CD4-positive, alpha-beta T cell (primary cell): ENCODE data around the gene NAT10. TPM values are rescaled to one million over a fixed set of nuclear protein-coding genes. Genes with fewer than 3 reads are reported as not detected.
"Not testable (repeated sequence)": the region's sequence is repeated elsewhere in the genome, so short reads cannot be mapped to it uniquely, and the experiment has no call there.

Source experiments
- ATAC-seq: fragments of 200-7000 bp; cut with Tn5 transposase; one replicate; pipeline ENCODE4 v1.10.0; 2022; ENCODE audit warnings: mild to moderate bottlenecking; ENCODE audit not compliant: poor library complexity
- CTCF ChIA-PET: fragments of 350-600 bp; sonication (Branson Sonifier 250); formaldehyde crosslinking; loops from one replicate; lab custom pipeline; 2021; ENCODE audit warnings: antibody characterized with exemption, inconsistent platforms; lab: Charles Lee
- POLR2A ChIA-PET: fragments of 350-600 bp; sonication (Branson Sonifier 250); formaldehyde crosslinking; loops from one replicate; lab custom pipeline; 2021; ENCODE audit warnings: antibody characterized with exemption, inconsistent platforms; lab: Charles Lee
- DNase-seq, 14 experiments: peaks; one replicate each; pipeline ENCODE4 v3.0.0-alpha.2; 2013 to 2020; ENCODE audit warnings: mixed read lengths in 2 of 14
- H3K27ac ChIP-seq, 2 donors: one replicate each; pipeline versions ENCODE4 v1.5.1 to v1.7.0; 2013; ENCODE audit warnings: low read length in 2 of 2, low read depth in 1 of 2, mild to moderate bottlenecking in 1 of 2
- H3K27me3 ChIP-seq, 2 experiments: 1 replicate in 1 of 2; 2 replicates in 1 of 2; pipeline versions ENCODE4 v1.6.1 to v1.7.0; 2013; ENCODE audit warnings: low read length in 2 of 2, control low read depth in 1 of 2, mild to moderate bottlenecking in 1 of 2, moderate library complexity in 1 of 2; ENCODE audit not compliant: insufficient read depth in 2 of 2, control insufficient read depth in 1 of 2
- H3K36me3 ChIP-seq: one replicate; pipeline ENCODE4 v1.6.1; 2013; ENCODE audit warnings: low read length, control low read depth; ENCODE audit not compliant: insufficient read depth
- H3K4me1 ChIP-seq: one replicate; pipeline ENCODE4 v1.6.1; 2013; ENCODE audit warnings: low read length, control low read depth; ENCODE audit not compliant: insufficient read depth
- H3K4me3 ChIP-seq: one replicate; pipeline ENCODE4 v1.5.1; 2013; ENCODE audit warnings: mild to moderate bottlenecking, low read length, moderate library complexity
- H3K9me3 ChIP-seq, 2 experiments: 1 replicate in 1 of 2; 2 replicates in 1 of 2; pipeline versions ENCODE4 v1.6.1 to v1.7.0; 2013; ENCODE audit warnings: low read length in 2 of 2, mild to moderate bottlenecking in 2 of 2, control low read depth in 1 of 2, moderate library complexity in 1 of 2; ENCODE audit not compliant: control insufficient read depth in 1 of 2, insufficient read depth in 1 of 2
- H3K27ac Mint-ChIP-seq: one replicate; pipeline ENCODE4 v1.8.0; 2020; ENCODE audit warnings: mixed read lengths
- H3K27me3 Mint-ChIP-seq: one replicate; pipeline ENCODE4 v1.8.0; 2021; ENCODE audit warnings: mixed read lengths
- H3K36me3 Mint-ChIP-seq: one replicate; pipeline ENCODE4 v1.8.0; 2021; ENCODE audit warnings: low read depth, mixed read lengths
- H3K4me1 Mint-ChIP-seq: one replicate; pipeline ENCODE4 v1.8.0; 2021; ENCODE audit warnings: low read depth, mixed read lengths
- H3K4me3 Mint-ChIP-seq: one replicate; pipeline ENCODE4 v1.8.0; 2020; ENCODE audit warnings: mild to moderate bottlenecking, mixed read lengths
- H3K9me3 Mint-ChIP-seq: one replicate; pipeline ENCODE4 v1.8.0; 2020; ENCODE audit warnings: mixed read lengths
- CTCF ChIP-seq: fragments of 200-600 bp; IDR thresholded peaks from one replicate; pipeline ENCODE4 v1.8.0; 2022; ENCODE audit warnings: antibody characterized with exemption, mild to moderate bottlenecking
- intact Hi-C, 2 experiments: fragments of 100-400 bp; cut with DNase I in 1 of 2; cut with micrococcal nuclease in 1 of 2; formaldehyde crosslinking; loops; one replicate each; pipeline versions ENCODE4 v1.15.1 to v1.9.0; 2023 to 2025; cut with DNase I, micrococcal nuclease
- total RNA-seq, 174 experiments: library from RNA in 2 of 174; stranded (reverse) in 2 of 174; gene quantifications; one replicate each; pipeline ENCODE4 v1.2.3 and lab custom pipeline; 2021 to 2026

NAT10 gene
- total RNA-seq, 2 experiments from 2014 or later, result 50.1 to 55.6 TPM

DNA sequence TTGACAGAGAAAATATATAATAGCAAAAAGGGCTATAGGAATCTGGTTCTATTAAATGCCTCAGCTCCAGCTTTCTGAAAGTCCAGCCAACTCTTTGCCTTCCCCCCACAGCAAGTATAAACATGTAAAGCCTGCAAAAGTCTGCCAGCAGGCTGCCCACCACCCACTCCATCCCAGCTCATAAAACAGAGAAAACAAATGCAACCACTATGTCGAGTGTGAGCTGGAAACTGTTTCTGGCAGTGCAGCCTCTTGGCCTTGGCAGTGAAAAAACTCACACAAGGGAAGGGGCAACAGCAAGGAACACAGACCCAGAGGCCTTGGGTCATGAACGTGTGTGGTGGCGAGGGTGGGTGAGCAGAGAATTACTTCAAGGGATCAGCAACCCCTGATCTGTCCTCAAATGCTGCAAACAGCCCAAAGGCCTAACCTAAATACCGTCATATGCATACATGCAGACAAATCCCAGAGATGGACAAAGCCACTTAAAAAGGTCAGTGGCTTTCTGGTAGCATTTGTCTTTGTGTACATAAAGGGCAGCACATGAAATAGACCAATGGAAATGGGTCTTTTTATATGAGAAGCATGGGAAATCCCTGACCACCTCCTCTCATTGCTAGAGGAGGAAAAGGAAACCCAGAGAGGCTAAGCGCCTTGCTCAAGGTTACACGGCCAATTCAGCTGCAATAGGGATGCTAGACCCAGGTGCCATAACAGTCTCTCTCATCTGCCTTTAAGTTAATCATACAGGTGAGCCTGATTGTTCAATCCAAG is 74.8 kb downstream of the NAT10 start:
- DNase-seq, result no peak
- ChIA-PET CTCF (interaction anchor here (0.8 kb wide), 1 partner anchor 176 kb away, joined by 3 read pairs; no protein-coding TSS in a partner anchor), POLR2A (no interaction called here)
- Histone ChIP-seq H3K36me3 (no peaks in the 10 kb centered on the region), H3K27me3 (no peaks in the 10 kb centered on the region), H3K4me1 (no peaks in the 10 kb centered on the region), H3K27ac (no peak overlapping the region), H3K9me3 (no peaks in the 10 kb centered on the region), H3K4me3 (no peak overlapping the region)
- Mint-ChIP-seq H3K9me3 (no peaks in the 10 kb centered on the region), H3K27me3 (no peaks in the 10 kb centered on the region), H3K4me1 (no peaks in the 10 kb centered on the region), H3K27ac (no peak overlapping the region), H3K4me3 (no peak overlapping the region), H3K36me3 (no peaks in the 10 kb centered on the region)
- ATAC-seq, result no peak
- TF ChIP-seq CTCF, result no peak
- intact Hi-C loops, result no loop called here

DNA sequence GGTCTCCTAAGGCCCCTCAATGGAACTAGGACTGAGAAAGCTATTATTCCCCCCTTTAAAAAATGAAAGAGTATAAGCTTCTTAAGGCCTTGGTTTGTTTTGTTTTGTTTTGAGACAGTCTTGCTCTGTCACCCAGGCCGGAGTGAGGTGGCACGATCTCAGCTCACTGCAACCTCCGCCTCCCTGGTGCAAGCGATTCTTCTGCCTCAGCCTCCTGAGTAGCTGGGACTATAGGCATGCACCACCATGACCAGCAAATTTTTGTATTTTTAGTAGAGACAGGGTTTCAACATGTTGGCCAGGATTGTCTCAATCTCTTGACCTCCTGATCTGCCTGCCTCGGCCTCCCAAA is 75.4 kb downstream of the NAT10 start:
- DNase-seq, H3K36me3 Mint-ChIP-seq, POLR2A ChIA-PET, H3K9me3 ChIP-seq, H3K4me3 ChIP-seq, H3K4me1 Mint-ChIP-seq, intact Hi-C loops, H3K27ac ChIP-seq, CTCF ChIA-PET, H3K27me3 ChIP-seq, ATAC-seq, H3K4me3 Mint-ChIP-seq, H3K36me3 ChIP-seq, H3K9me3 Mint-ChIP-seq, H3K27ac Mint-ChIP-seq, H3K4me1 ChIP-seq, H3K27me3 Mint-ChIP-seq: not testable (repeated sequence)

- Histone ChIP-seq H3K9me3 (no peaks in the 10 kb centered on the region), H3K36me3 (no peaks in the 10 kb centered on the region), H3K4me1 (no peaks in the 10 kb centered on the region), H3K4me3 (no peak overlapping the region), H3K27me3 (no peaks in the 10 kb centered on the region), H3K27ac (no peak overlapping the region)
- no peak for TF ChIP-seq CTCF
- no peak for DNase-seq
- H3K9me3 Mint-ChIP-seq, result no peaks in the 10 kb centered on the region
- ChIA-PET POLR2A (no interaction called here), CTCF (no interaction called here)
- no peaks in the 10 kb centered on the region for H3K36me3 Mint-ChIP-seq
- H3K27ac Mint-ChIP-seq, result no peak overlapping the region
- no peak for ATAC-seq
- H3K27me3 Mint-ChIP-seq, result no peaks in the 10 kb centered on the region
- H3K4me3 Mint-ChIP-seq, result no peak overlapping the region
- no peaks in the 10 kb centered on the region for H3K4me1 Mint-ChIP-seq
- intact Hi-C loops, result no loop called here
Measured at GRCh38 chr11:34181251-34181650, 75.8 kb downstream of the NAT10 start.
